ENCODE measurements around the gene FNDC5. TPM values are rescaled to one million over a fixed set of nuclear protein-coding genes. Genes with fewer than 3 reads are reported as not detected.

FNDC5 gene
- total RNA-seq, 1 donor from 2014 or later: 1.7 TPM

DNA sequence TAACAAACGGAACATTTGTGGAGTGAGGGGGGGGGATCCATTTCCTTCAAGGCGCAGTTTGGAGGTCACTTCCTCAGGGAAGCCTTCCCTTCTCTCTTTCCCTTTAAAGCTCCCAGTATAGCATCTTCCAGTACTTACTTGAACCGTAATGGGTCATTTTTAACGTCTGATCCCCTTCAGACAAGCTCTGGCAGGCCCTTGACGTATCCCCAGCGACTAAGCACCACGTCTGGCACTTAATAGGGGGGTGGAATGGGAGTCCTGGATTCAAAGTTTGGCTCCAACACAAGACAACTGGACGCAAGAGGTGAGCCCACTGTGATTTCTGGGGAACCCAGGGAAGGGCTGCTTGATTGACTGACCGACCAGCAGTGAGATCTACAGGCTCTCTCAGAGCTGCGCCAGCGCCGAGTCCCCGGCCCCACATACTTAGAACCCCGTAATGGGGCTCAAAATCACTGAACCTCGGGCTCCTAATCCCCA lies 54.0 kb downstream of the FNDC5 start:
- DNase-seq (ENCODE audit: low spot score): no peak

DNA sequence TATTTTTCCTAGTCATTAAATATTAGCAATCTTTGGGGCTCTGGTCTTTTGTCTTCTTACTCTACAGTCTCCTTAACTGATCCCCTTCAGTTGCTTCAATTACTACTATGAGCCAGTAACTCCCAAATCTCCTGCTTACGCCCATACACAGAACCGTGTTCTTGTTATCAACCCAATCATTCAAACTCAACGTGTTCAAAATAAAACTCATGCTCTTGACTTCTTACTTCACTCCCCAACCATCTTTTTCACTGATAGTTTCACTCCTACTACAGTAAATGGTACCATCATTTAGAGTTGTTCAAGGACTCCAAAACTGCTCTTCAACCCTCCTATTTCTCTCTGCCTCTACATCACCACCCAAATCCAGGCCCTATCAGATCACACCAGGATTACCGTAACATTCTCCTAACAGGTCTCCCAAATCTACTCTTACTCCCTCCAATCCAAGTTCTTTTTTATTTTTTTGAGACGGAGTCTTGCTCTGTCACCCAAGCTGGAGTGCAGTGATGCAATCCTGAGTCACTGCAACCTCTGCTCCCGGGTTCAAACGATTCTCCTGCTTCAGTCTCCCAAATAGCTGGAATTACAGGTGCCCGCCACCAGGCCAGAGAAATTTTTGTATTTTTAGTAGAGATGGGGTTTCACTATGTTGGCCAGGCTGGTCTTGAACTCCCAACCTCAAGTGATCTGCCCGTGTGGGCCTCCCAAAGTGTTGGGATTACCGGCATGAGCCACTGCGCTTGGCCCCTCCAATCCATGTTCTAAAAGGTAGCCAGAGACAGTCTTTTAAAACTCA lies 56.6 kb downstream of the FNDC5 start:
- DNase-seq (ENCODE audit: low spot score): no peak

Other genes starting within 250 kb of the FNDC5 start
- 48.8 TPM for gene ZBTB8OS, start 220.4 kb downstream of the FNDC5 start, total RNA-seq
- 213 TPM for gene RBBP4, start 219.7 kb downstream of the FNDC5 start, total RNA-seq
- 6.4 TPM for gene SYNC, start 168.1 kb downstream of the FNDC5 start, total RNA-seq
- gene YARS1, start 53.6 kb downstream of the FNDC5 start, total RNA-seq: 205 TPM
- 41.0 TPM for gene S100PBP, start 53.3 kb downstream of the FNDC5 start, total RNA-seq
- gene HPCA, start 15.6 kb upstream of the FNDC5 start, total RNA-seq: 0.75 TPM
- gene TMEM54, start 30.5 kb upstream of the FNDC5 start, total RNA-seq: 88.7 TPM
- 29.6 TPM for gene RNF19B, start 93.9 kb upstream of the FNDC5 start, total RNA-seq
- 203 TPM for gene AK2, start 166.0 kb upstream of the FNDC5 start, total RNA-seq
- 4.6 TPM for gene AZIN2, start 210.2 kb upstream of the FNDC5 start, total RNA-seq